K562 (cell line): ENCODE data around the gene FUT6. TPM values are rescaled to one million over a fixed set of nuclear protein-coding genes. Genes with fewer than 3 reads are reported as not detected.
A peak's percentile ranks its signal among the peaks of the same experiment; 100 is the strongest.

Experiments
- BCOR ChIP-seq: fragments of 450-650 bp; IDR thresholded peaks from 2 replicates; pipeline ENCODE4 v1.6.1; 2016
- DIDO1 ChIP-seq: fragments of 450-650 bp; IDR thresholded peaks from 2 replicates; pipeline ENCODE4 v1.6.1; 2016; ENCODE audit warnings: low read depth, missing biosample characterization, missing genetic modification characterization
- E2F4 ChIP-seq: sonication (generic); formaldehyde crosslinking; IDR thresholded peaks from 2 replicates; pipeline ENCODE4 v1.8.0; 2022; ENCODE audit warnings: mild to moderate bottlenecking, low read depth, missing genetic modification reagents
- HDAC2 ChIP-seq: fragments of 450-650 bp; IDR thresholded peaks from 2 replicates; pipeline ENCODE4 v1.6.1; 2016; ENCODE audit warnings: mild to moderate bottlenecking
- HES1 ChIP-seq: fragments of 450-650 bp; IDR thresholded peaks from 2 replicates; pipeline ENCODE4 v1.6.1; 2016; ENCODE audit warnings: low read depth, mild to moderate bottlenecking, moderate library complexity
- KLF13 ChIP-seq: fragments of 450-650 bp; IDR thresholded peaks from 2 replicates; pipeline ENCODE4 v1.6.1; 2016; ENCODE audit warnings: missing genetic modification characterization, low read depth, mild to moderate bottlenecking, missing compliant biosample characterization, moderate library complexity, borderline replicate concordance
- RHOXF2B ChIP-seq: fragments of 250-450 bp; sonication (Bioruptor Pico); conservative IDR thresholded peaks from 2 replicates; pipeline ENCODE4 v1.5.1; 2021
- TAF9B ChIP-seq: fragments of 450-650 bp; IDR thresholded peaks from 2 replicates; pipeline ENCODE4 v1.6.1; 2018; ENCODE audit warnings: mild to moderate bottlenecking; ENCODE audit not compliant: partially characterized antibody
- U2AF2 ChIP-seq: fragments of 200-400 bp; formaldehyde crosslinking; optimal IDR thresholded peaks from 2 replicates; pipeline ENCODE3; 2017; ENCODE audit warnings: low read depth, mild to moderate bottlenecking, low read length
- ZNF3 ChIP-seq: fragments of 250-450 bp; sonication (Bioruptor Pico); IDR thresholded peaks from 2 replicates; pipeline ENCODE4 v1.5.0; 2021; ENCODE audit warnings: mild to moderate bottlenecking, moderate library complexity
- ZSCAN32 ChIP-seq: fragments of 450-650 bp; formaldehyde crosslinking; IDR thresholded peaks from 2 replicates; pipeline ENCODE4 v1.4.0; 2020; ENCODE audit warnings: mild to moderate bottlenecking, moderate library complexity
- polyA plus RNA-seq, 8 experiments: library from polyadenylated mRNA; depleted of rRNA in 4 of 8; stranded (reverse) in 5 of 8; unstranded in 3 of 8; fragments of >200 nt; fragmentation: Nextera tagmentation in 2 of 8; fragmentation: Illumina TruSeq in 1 of 8; extraction: Ambion mirVana in 2 of 8; extraction: Trizol in 1 of 8; gene quantifications; 2 replicates each; pipeline versions ENCODE4 v1.2.1 to v1.2.3, GENCODE V29; 2011 to 2014; ENCODE audit warnings: inconsistent platforms in 1 of 8, missing spikeins in 1 of 8
- total RNA-seq, 7 experiments: library from RNA; depleted of rRNA in 6 of 7; stranded (reverse); fragments of >200 nt in 6 of 7; fragmentation: Illumina TruSeq in 2 of 7; extraction: Trizol in 2 of 7; gene quantifications; 2 replicates each; pipeline versions ENCODE4 v1.2.1 to v1.2.3, GENCODE V29; 2011 to 2021; ENCODE audit warnings: low replicate concordance in 1 of 7
- TF ChIP-seq, protein P1 (sequence below): fragments of 200-600 bp; sonication (generic); IDR thresholded peaks from one replicate; pipeline ENCODE4 v1.6.1; 2012; ENCODE audit warnings: mild to moderate bottlenecking, low read depth, low read length, inconsistent platforms
- TF ChIP-seq, protein P2 (sequence below): fragments of 450-650 bp; IDR thresholded peaks from 2 replicates; pipeline ENCODE4 v1.6.1; 2014; ENCODE audit warnings: low read depth, mild to moderate bottlenecking, moderate library complexity, borderline replicate concordance

Gene FUT6
- total and polyA plus RNA-seq, 9 of the 15 experiments (the other 6 are each of a cell fraction or from before 2014, with no cell fraction given), result 0.04 TPM; not detected in 8

GRCh38 chr19:5827891-5828660 lies 11.4 kb downstream of the FUT6 start (continued):
- 0 out of 2 replicates have a peak, but pooled peaks have one; percentile 45 for TF ChIP-seq DIDO1 (tag)
- TF ChIP-seq, protein P1, sequence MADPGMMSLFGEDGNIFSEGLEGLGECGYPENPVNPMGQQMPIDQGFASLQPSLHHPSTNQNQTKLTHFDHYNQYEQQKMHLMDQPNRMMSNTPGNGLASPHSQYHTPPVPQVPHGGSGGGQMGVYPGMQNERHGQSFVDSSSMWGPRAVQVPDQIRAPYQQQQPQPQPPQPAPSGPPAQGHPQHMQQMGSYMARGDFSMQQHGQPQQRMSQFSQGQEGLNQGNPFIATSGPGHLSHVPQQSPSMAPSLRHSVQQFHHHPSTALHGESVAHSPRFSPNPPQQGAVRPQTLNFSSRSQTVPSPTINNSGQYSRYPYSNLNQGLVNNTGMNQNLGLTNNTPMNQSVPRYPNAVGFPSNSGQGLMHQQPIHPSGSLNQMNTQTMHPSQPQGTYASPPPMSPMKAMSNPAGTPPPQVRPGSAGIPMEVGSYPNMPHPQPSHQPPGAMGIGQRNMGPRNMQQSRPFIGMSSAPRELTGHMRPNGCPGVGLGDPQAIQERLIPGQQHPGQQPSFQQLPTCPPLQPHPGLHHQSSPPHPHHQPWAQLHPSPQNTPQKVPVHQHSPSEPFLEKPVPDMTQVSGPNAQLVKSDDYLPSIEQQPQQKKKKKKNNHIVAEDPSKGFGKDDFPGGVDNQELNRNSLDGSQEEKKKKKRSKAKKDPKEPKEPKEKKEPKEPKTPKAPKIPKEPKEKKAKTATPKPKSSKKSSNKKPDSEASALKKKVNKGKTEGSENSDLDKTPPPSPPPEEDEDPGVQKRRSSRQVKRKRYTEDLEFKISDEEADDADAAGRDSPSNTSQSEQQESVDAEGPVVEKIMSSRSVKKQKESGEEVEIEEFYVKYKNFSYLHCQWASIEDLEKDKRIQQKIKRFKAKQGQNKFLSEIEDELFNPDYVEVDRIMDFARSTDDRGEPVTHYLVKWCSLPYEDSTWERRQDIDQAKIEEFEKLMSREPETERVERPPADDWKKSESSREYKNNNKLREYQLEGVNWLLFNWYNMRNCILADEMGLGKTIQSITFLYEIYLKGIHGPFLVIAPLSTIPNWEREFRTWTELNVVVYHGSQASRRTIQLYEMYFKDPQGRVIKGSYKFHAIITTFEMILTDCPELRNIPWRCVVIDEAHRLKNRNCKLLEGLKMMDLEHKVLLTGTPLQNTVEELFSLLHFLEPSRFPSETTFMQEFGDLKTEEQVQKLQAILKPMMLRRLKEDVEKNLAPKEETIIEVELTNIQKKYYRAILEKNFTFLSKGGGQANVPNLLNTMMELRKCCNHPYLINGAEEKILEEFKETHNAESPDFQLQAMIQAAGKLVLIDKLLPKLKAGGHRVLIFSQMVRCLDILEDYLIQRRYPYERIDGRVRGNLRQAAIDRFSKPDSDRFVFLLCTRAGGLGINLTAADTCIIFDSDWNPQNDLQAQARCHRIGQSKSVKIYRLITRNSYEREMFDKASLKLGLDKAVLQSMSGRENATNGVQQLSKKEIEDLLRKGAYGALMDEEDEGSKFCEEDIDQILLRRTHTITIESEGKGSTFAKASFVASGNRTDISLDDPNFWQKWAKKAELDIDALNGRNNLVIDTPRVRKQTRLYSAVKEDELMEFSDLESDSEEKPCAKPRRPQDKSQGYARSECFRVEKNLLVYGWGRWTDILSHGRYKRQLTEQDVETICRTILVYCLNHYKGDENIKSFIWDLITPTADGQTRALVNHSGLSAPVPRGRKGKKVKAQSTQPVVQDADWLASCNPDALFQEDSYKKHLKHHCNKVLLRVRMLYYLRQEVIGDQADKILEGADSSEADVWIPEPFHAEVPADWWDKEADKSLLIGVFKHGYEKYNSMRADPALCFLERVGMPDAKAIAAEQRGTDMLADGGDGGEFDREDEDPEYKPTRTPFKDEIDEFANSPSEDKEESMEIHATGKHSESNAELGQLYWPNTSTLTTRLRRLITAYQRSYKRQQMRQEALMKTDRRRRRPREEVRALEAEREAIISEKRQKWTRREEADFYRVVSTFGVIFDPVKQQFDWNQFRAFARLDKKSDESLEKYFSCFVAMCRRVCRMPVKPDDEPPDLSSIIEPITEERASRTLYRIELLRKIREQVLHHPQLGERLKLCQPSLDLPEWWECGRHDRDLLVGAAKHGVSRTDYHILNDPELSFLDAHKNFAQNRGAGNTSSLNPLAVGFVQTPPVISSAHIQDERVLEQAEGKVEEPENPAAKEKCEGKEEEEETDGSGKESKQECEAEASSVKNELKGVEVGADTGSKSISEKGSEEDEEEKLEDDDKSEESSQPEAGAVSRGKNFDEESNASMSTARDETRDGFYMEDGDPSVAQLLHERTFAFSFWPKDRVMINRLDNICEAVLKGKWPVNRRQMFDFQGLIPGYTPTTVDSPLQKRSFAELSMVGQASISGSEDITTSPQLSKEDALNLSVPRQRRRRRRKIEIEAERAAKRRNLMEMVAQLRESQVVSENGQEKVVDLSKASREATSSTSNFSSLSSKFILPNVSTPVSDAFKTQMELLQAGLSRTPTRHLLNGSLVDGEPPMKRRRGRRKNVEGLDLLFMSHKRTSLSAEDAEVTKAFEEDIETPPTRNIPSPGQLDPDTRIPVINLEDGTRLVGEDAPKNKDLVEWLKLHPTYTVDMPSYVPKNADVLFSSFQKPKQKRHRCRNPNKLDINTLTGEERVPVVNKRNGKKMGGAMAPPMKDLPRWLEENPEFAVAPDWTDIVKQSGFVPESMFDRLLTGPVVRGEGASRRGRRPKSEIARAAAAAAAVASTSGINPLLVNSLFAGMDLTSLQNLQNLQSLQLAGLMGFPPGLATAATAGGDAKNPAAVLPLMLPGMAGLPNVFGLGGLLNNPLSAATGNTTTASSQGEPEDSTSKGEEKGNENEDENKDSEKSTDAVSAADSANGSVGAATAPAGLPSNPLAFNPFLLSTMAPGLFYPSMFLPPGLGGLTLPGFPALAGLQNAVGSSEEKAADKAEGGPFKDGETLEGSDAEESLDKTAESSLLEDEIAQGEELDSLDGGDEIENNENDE, result no peak
- TF ChIP-seq ZSCAN32 (CRISPR knock-in tag), result no peak
- no peak for TF ChIP-seq TAF9B
- TF ChIP-seq HES1, result no peak
- no peak for TF ChIP-seq ZNF3
- TF ChIP-seq HDAC2, result peak; percentile 63
- TF ChIP-seq E2F4, result no peak
- no peak for TF ChIP-seq U2AF2
- no peak for TF ChIP-seq RHOXF2B
- peak; percentile 58; the same call in 1 of the 2 replicates for TF ChIP-seq BCOR
- TF ChIP-seq, protein P2, sequence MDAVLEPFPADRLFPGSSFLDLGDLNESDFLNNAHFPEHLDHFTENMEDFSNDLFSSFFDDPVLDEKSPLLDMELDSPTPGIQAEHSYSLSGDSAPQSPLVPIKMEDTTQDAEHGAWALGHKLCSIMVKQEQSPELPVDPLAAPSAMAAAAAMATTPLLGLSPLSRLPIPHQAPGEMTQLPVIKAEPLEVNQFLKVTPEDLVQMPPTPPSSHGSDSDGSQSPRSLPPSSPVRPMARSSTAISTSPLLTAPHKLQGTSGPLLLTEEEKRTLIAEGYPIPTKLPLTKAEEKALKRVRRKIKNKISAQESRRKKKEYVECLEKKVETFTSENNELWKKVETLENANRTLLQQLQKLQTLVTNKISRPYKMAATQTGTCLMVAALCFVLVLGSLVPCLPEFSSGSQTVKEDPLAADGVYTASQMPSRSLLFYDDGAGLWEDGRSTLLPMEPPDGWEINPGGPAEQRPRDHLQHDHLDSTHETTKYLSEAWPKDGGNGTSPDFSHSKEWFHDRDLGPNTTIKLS, result peak; percentile 97
- no peak for TF ChIP-seq KLF13 (tag)
